Stimulated activated CD8-positive, alpha-beta memory T cell treated with anti-CD3 and anti-CD28 coated beads, Interleukin-2, amount 100 ng/mL, for 1 hour (primary cell): ENCODE data around the gene CIITA.

Source experiments
- DNase-seq, 2 donors: peaks; one replicate each; pipeline ENCODE4 v3.0.0-alpha.2; 2020; ENCODE audit warnings: low read depth in 2 of 2

CIITA gene

GRCh38 chr16:10852286-10852685 is 24.7 kb upstream of the CIITA start:
- DNase-seq: no peak

- no peak for DNase-seq
Measured at GRCh38 chr16:10852948-10853347, 24.1 kb upstream of the CIITA start.

- no peak for DNase-seq
Measured at GRCh38 chr16:10856042-10856441, 21.0 kb upstream of the CIITA start.

- no peak for DNase-seq
Measured at GRCh38 chr16:10858203-10858602, 18.8 kb upstream of the CIITA start.

- DNase-seq: no peak
Measured at GRCh38 chr16:10859020-10859419, 18.0 kb upstream of the CIITA start.

- DNase-seq: no peak
Measured at GRCh38 chr16:10859658-10860057, 17.3 kb upstream of the CIITA start.

- no peak for DNase-seq
Measured at GRCh38 chr16:10862438-10862837, 14.6 kb upstream of the CIITA start.

- no peak for DNase-seq
Measured at GRCh38 chr16:10865991-10866966, 10.7 kb upstream of the CIITA start.

GRCh38 chr16:10867199-10867598 is 9.8 kb upstream of the CIITA start:
- no peak for DNase-seq

- DNase-seq: no peak
Measured at GRCh38 chr16:10868104-10868595, 8.9 kb upstream of the CIITA start.

GRCh38 chr16:10868596-10869469 is 8.2 kb upstream of the CIITA start:
- DNase-seq: no peak

GRCh38 chr16:10870137-10870776 is 6.7 kb upstream of the CIITA start:
- no peak for DNase-seq

- no peak for DNase-seq
Measured at GRCh38 chr16:10870808-10871156, 6.2 kb upstream of the CIITA start.

- peak; percentile 20 to 22 for DNase-seq
Measured at GRCh38 chr16:10871157-10871991, 5.6 kb upstream of the CIITA start.

- DNase-seq: no peak
Measured at GRCh38 chr16:10876315-10876714, 687 bp upstream of the CIITA start.

GRCh38 chr16:10877472-10877946 is 507 bp downstream of the CIITA start:
- no peak for DNase-seq

- no peak for DNase-seq
Measured at GRCh38 chr16:10878328-10878643, 1.3 kb downstream of the CIITA start.

GRCh38 chr16:10878644-10879501 is 1.9 kb downstream of the CIITA start:
- DNase-seq: no peak

- DNase-seq: no peak
Measured at GRCh38 chr16:10879681-10880589, 2.9 kb downstream of the CIITA start.
